Measurements from ENCODE around the gene POU2F1.

GRCh38 chr1:167454894-167455785 lies 234.5 kb downstream of the POU2F1 start:
- TF ChIP-seq CTCF (IDR thresholded peaks at IDR 0.05; ENCODE audit: low read depth, low read length, missing input control) = no peak
- TF ChIP-seq TAF1 (conservative IDR thresholded peaks at IDR 0.05) = no peak
- peak; percentile 38 for TF ChIP-seq YY1 (IDR thresholded peaks at IDR 0.05)
- TF ChIP-seq, protein P1, sequence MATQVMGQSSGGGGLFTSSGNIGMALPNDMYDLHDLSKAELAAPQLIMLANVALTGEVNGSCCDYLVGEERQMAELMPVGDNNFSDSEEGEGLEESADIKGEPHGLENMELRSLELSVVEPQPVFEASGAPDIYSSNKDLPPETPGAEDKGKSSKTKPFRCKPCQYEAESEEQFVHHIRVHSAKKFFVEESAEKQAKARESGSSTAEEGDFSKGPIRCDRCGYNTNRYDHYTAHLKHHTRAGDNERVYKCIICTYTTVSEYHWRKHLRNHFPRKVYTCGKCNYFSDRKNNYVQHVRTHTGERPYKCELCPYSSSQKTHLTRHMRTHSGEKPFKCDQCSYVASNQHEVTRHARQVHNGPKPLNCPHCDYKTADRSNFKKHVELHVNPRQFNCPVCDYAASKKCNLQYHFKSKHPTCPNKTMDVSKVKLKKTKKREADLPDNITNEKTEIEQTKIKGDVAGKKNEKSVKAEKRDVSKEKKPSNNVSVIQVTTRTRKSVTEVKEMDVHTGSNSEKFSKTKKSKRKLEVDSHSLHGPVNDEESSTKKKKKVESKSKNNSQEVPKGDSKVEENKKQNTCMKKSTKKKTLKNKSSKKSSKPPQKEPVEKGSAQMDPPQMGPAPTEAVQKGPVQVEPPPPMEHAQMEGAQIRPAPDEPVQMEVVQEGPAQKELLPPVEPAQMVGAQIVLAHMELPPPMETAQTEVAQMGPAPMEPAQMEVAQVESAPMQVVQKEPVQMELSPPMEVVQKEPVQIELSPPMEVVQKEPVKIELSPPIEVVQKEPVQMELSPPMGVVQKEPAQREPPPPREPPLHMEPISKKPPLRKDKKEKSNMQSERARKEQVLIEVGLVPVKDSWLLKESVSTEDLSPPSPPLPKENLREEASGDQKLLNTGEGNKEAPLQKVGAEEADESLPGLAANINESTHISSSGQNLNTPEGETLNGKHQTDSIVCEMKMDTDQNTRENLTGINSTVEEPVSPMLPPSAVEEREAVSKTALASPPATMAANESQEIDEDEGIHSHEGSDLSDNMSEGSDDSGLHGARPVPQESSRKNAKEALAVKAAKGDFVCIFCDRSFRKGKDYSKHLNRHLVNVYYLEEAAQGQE (IDR thresholded peaks at IDR 0.05) = no peak
- TF ChIP-seq RXRA (IDR thresholded peaks at IDR 0.05) = no peak
- no peak for TF ChIP-seq GABPA (IDR thresholded peaks at IDR 0.05 in 1 of 2, conservative IDR thresholded peaks at IDR 0.05 in 1 of 2)
- no peak for TF ChIP-seq ATF3 (IDR thresholded peaks at IDR 0.05)
- TF ChIP-seq SP1 (IDR thresholded peaks at IDR 0.05) = no peak
- TF ChIP-seq RAD21 (IDR thresholded peaks at IDR 0.05) = no peak
- TF ChIP-seq FOXA1 (IDR thresholded peaks at IDR 0.05) = no peak
- TF ChIP-seq MAX (IDR thresholded peaks at IDR 0.05) = no peak
